GM12878 (cell line): ENCODE data around the gene ABTB1.

Experiments
- ATF3 ChIP-seq: IDR thresholded peaks from 2 replicates; pipeline ENCODE4 v1.6.1; 2011; ENCODE audit warnings: low read depth, mild to moderate bottlenecking, low read length, moderate library complexity, borderline replicate concordance; ENCODE audit errors: extremely low read depth
- CTCF ChIP-seq, 3 experiments: IDR thresholded peaks in 2 of 3; conservative IDR thresholded peaks in 1 of 3; 2 replicates each; pipeline ENCODE4 v1.5.1; 2011; ENCODE audit warnings: low read depth in 3 of 3, low read length in 3 of 3, mild to moderate bottlenecking in 3 of 3, control low read depth in 2 of 3, moderate library complexity in 2 of 3, inconsistent platforms in 1 of 3, mixed read lengths in 1 of 3; ENCODE audit not compliant: control insufficient read depth in 2 of 3, insufficient read depth in 1 of 3; ENCODE audit errors: extremely low read depth in 1 of 3
- NFIC ChIP-seq: IDR thresholded peaks from 2 replicates; pipeline ENCODE4 v1.6.1; 2012; ENCODE audit warnings: low read depth, mild to moderate bottlenecking, inconsistent platforms, low read length, moderate library complexity
- POLR2A ChIP-seq: IDR thresholded peaks from 2 replicates; pipeline ENCODE4 v1.6.1; 2011; ENCODE audit warnings: low read depth, mild to moderate bottlenecking, low read length
- REST ChIP-seq: IDR thresholded peaks from 2 replicates; pipeline ENCODE4 v1.6.1; 2012; ENCODE audit warnings: mild to moderate bottlenecking, low read depth, low read length

- no peak for TF ChIP-seq CTCF (IDR thresholded peaks at IDR 0.05 in 2 of 3, conservative IDR thresholded peaks at IDR 0.05 in 1 of 3; ENCODE audit: control insufficient read depth in 2 of 3, extremely low read depth in 1 of 3, insufficient read depth in 1 of 3, low read depth in 3 of 3, low read length in 3 of 3)
- TF ChIP-seq POLR2A: no peak
- no peak for TF ChIP-seq REST
- no peak for TF ChIP-seq NFIC
- TF ChIP-seq ATF3: no peak
Measured at GRCh38 chr3:127674790-127675189, 2.0 kb downstream of the ABTB1 start.
